LNCaP clone FGC (cell line): ENCODE results near the gene EFNA5.

ENCODE experiments used
- DNase-seq: peaks from one replicate; pipeline ENCODE4 v3.0.0-alpha.2; 2011; ENCODE audit warnings: low read depth
- H3K4me3 ChIP-seq: 2 replicates; pipeline ENCODE4 v1.5.1; 2011; ENCODE audit warnings: mild to moderate bottlenecking, low read depth, low read length, control low read depth
- CTCF ChIP-seq: IDR thresholded peaks from 2 replicates; pipeline ENCODE4 v1.5.1; 2012; ENCODE audit warnings: mild to moderate bottlenecking; ENCODE audit not compliant: control insufficient read depth, insufficient read depth; ENCODE audit errors: extremely low read depth

The EFNA5 gene

GRCh38 chr5:107551088-107551487 is 119.6 kb downstream of the EFNA5 start:
- TF ChIP-seq CTCF, result no peak
- H3K4me3 ChIP-seq, result no peak overlapping the region
- no peak for DNase-seq

- no peak overlapping the region for H3K4me3 ChIP-seq
- no peak for TF ChIP-seq CTCF
- DNase-seq, result no peak
Observed at GRCh38 chr5:107549567-107549966, 121.2 kb downstream of the EFNA5 start.

- no peak for DNase-seq
Observed at GRCh38 chr5:107548477-107548876, 122.3 kb downstream of the EFNA5 start.

GRCh38 chr5:107546719-107547118 is 124.0 kb downstream of the EFNA5 start:
- no peak overlapping the region for H3K4me3 ChIP-seq
- no peak for DNase-seq
- TF ChIP-seq CTCF, result no peak

More at GRCh38 chr5:107548477-107548876, 122.3 kb downstream of the EFNA5 start:
- TF ChIP-seq CTCF, result no peak
- H3K4me3 ChIP-seq, result no peak overlapping the region

GRCh38 chr5:107545486-107545885 is 125.3 kb downstream of the EFNA5 start:
- no peak for DNase-seq
- H3K4me3 ChIP-seq, result no peak overlapping the region
- no peak for TF ChIP-seq CTCF

- no peak for DNase-seq
- H3K4me3 ChIP-seq, result no peak overlapping the region
- no peak for TF ChIP-seq CTCF
Observed at GRCh38 chr5:107544967-107545366, 125.8 kb downstream of the EFNA5 start.

- H3K4me3 ChIP-seq, result no peak overlapping the region
- TF ChIP-seq CTCF, result no peak
- no peak for DNase-seq
Observed at GRCh38 chr5:107544476-107544875, 126.3 kb downstream of the EFNA5 start.
